PC-3 (cell line): ENCODE measurements around the gene MYO9A. TPM values are rescaled to one million over a fixed set of nuclear protein-coding genes. Genes with fewer than 3 reads are reported as not detected.

Experiments used
- ATAC-seq: fragments of 200-7000 bp; cut with Tn5 transposase; 2 replicates; pipeline ENCODE4 v1.9.1; 2020; ENCODE audit warnings: mild to moderate bottlenecking, moderate library complexity
- BruUV-seq: library from RNA; stranded (reverse); fragments of 400-500 nt; replicated peaks from 2 replicates; lab custom pipeline; 2021; lab: Mats Ljungman, UMichigan
- CTCF ChIA-PET: fragments of 300-600 bp; sonication (Branson Sonifier 250); formaldehyde crosslinking; loops from one replicate; lab custom pipeline; 2022; ENCODE audit warnings: antibody characterized with exemption; lab: Charles Lee
- POLR2A ChIA-PET: fragments of 300-600 bp; sonication (Branson Sonifier 250); formaldehyde crosslinking; loops from one replicate; lab custom pipeline; 2022; ENCODE audit warnings: antibody characterized with exemption; ENCODE audit not compliant: unreplicated experiment; lab: Charles Lee
- DNase-seq: peaks from one replicate; pipeline ENCODE4 v3.0.0-alpha.2; 2015
- H2AFZ ChIP-seq: fragments of 300-600 bp; sonication (generic); 2 replicates; pipeline ENCODE4 v1.6.0; 2016; ENCODE audit warnings: antibody characterized with exemption, low read length
- H3F3A ChIP-seq: fragments of 300-600 bp; sonication (generic); one replicate; pipeline ENCODE4 v1.6.0; 2017; ENCODE audit warnings: antibody characterized with exemption, low read length, control low read depth, mild to moderate bottlenecking; ENCODE audit not compliant: unreplicated experiment
- H3K27ac ChIP-seq: fragments of 300-600 bp; sonication (generic); 2 replicates; pipeline ENCODE4 v1.5.1; 2016; ENCODE audit warnings: mild to moderate bottlenecking, low read length
- H3K27me3 ChIP-seq: fragments of 300-600 bp; sonication (generic); 2 replicates; pipeline ENCODE4 v1.6.1; 2016; ENCODE audit warnings: low read length, mixed read lengths
- H3K36me3 ChIP-seq: fragments of 300-600 bp; sonication (generic); 2 replicates; pipeline ENCODE4 v1.6.1; 2016; ENCODE audit warnings: low read depth, mixed run types, low read length, mixed read lengths
- H3K4me1 ChIP-seq: fragments of 300-600 bp; sonication (generic); 2 replicates; pipeline ENCODE4 v1.5.1; 2016; ENCODE audit warnings: low read length; ENCODE audit not compliant: insufficient read depth
- H3K4me2 ChIP-seq: fragments of 300-600 bp; sonication (generic); 2 replicates; pipeline ENCODE4 v1.6.0; 2016; ENCODE audit warnings: low read length
- H3K4me3 ChIP-seq: fragments of 300-600 bp; sonication (generic); 2 replicates; pipeline ENCODE4 v1.5.1; 2016; ENCODE audit warnings: mild to moderate bottlenecking, low read length, mixed read lengths
- H3K79me2 ChIP-seq: fragments of 300-600 bp; sonication (generic); 2 replicates; pipeline ENCODE4 v1.6.1; 2017; ENCODE audit warnings: low read length, mixed read lengths
- H3K9ac ChIP-seq: fragments of 300-600 bp; sonication (generic); 2 replicates; pipeline ENCODE4 v1.6.0; 2016; ENCODE audit warnings: mild to moderate bottlenecking, low read length
- H3K9me2 ChIP-seq: fragments of 300-600 bp; sonication (generic); replicated peaks from 2 replicates; pipeline ENCODE4 v1.6.1; 2016; ENCODE audit warnings: mixed run types, low read length, mixed read lengths
- H3K9me3 ChIP-seq: fragments of 300-600 bp; sonication (generic); 2 replicates; pipeline ENCODE4 v1.6.1; 2016; ENCODE audit warnings: low read length, mixed read lengths
- H4K20me1 ChIP-seq: fragments of 300-600 bp; sonication (generic); 2 replicates; pipeline ENCODE4 v1.6.1; 2016; ENCODE audit warnings: low read length, mixed read lengths
- CTCF ChIP-seq: fragments of 300-600 bp; sonication (generic); conservative IDR thresholded peaks from 2 replicates; pipeline ENCODE4 v1.5.1; 2017; ENCODE audit warnings: antibody characterized with exemption, low read depth, mild to moderate bottlenecking, low read length
- EZH2 ChIP-seq: fragments of 300-600 bp; sonication (generic); IDR thresholded peaks from one replicate; pipeline ENCODE4 v1.6.1; 2017; ENCODE audit warnings: antibody characterized with exemption, mild to moderate bottlenecking, low read length; ENCODE audit not compliant: unreplicated experiment
- EZH2phosphoT487 ChIP-seq: fragments of 300-600 bp; sonication (generic); IDR thresholded peaks from 2 replicates; pipeline ENCODE4 v1.6.1; 2018; ENCODE audit warnings: mild to moderate bottlenecking, antibody characterized with exemption, low read length, borderline replicate concordance
- intact Hi-C: fragments of 100-400 bp; cut with micrococcal nuclease; formaldehyde crosslinking; loops from 2 replicates; pipeline ENCODE4 v1.9.0; 2023
- total RNA-seq: library from RNA; depleted of rRNA; stranded (reverse); fragments of >200 nt; gene quantifications from 2 replicates; pipeline ENCODE4 v1.2.3, GENCODE V29; 2014

Gene MYO9A
- total RNA-seq, 1 experiment from 2014 or later = 18.3 TPM

GRCh38 chr15:71802770-71803169 is 315.2 kb downstream of the MYO9A start:
- Histone ChIP-seq H3F3A (no peaks in the 10 kb centered on the region), H3K9me3 (no peaks in the 10 kb centered on the region), H3K9ac (no peak overlapping the region), H3K4me1 (peaks cover 28% of the 10 kb centered on the region), H3K79me2 (no peaks in the 10 kb centered on the region), H3K9me2 (no peaks in the 10 kb centered on the region), H2AFZ (no peak overlapping the region), H4K20me1 (no peaks in the 10 kb centered on the region), H3K36me3 (no peaks in the 10 kb centered on the region), H3K27ac (no peak overlapping the region), H3K4me3 (no peak overlapping the region), H3K4me2 (no peak overlapping the region), H3K27me3 (no peaks in the 10 kb centered on the region)
- ATAC-seq (no peak), DNase-seq (no peak)
- ChIA-PET POLR2A (no interaction called here), CTCF (interaction anchor here (0.7 kb wide), 1 partner anchor 12 kb away, joined by 3 read pairs; no protein-coding TSS in a partner anchor)
- intact Hi-C loops = loop anchor here (2.0 to 10.0 kb wide), 4 partner anchors 238 to 828 kb away; partner anchors contain the start of gene THSD4
- no TSS peak for BruUV-seq
- TF ChIP-seq EZH2phosphoT487 = no peak
- TF ChIP-seq CTCF = peak; percentile 59

- intact Hi-C loops = loop anchor here (1.0 to 10.0 kb wide), 8 partner anchors 22 to 827 kb away; partner anchors contain the start of gene THSD4
- BruUV-seq = no TSS peak
- H2AFZ ChIP-seq = no peak overlapping the region
- ChIA-PET POLR2A (no interaction called here), CTCF (interaction anchor here (0.7 to 1.5 kb wide), 2 partner anchors 12 to 58 kb away, joined by 3 to 16 read pairs; no protein-coding TSS in a partner anchor)
- H3F3A ChIP-seq = no peaks in the 10 kb centered on the region
- H3K9me2 ChIP-seq = no peaks in the 10 kb centered on the region
- H3K4me3 ChIP-seq = no peak overlapping the region
- no peaks in the 10 kb centered on the region for H3K79me2 ChIP-seq
- H3K9ac ChIP-seq = no peak overlapping the region
- no peak for DNase-seq
- peaks cover 28% of the 10 kb centered on the region for H3K4me1 ChIP-seq
- no peak overlapping the region for H3K27ac ChIP-seq
- H3K27me3 ChIP-seq = no peaks in the 10 kb centered on the region
- TF ChIP-seq EZH2phosphoT487 = no peak
- TF ChIP-seq CTCF = no peak
- no peak for TF ChIP-seq EZH2
- H3K36me3 ChIP-seq = no peaks in the 10 kb centered on the region
- H4K20me1 ChIP-seq = no peaks in the 10 kb centered on the region
- ATAC-seq = no peak
- H3K4me2 ChIP-seq = no peak overlapping the region
- no peaks in the 10 kb centered on the region for H3K9me3 ChIP-seq
These were observed 315.9 kb downstream of the MYO9A start for GRCh38 chr15:71801935-71802655.
